HCT116 (cell line): ENCODE results near the gene TLL2. TPM values are rescaled to one million over a fixed set of nuclear protein-coding genes. Genes with fewer than 3 reads are reported as not detected.

Experiments
- ATAC-seq: fragments of 200-7000 bp; cut with Tn5 transposase; 2 replicates; pipeline ENCODE4 v1.9.1; 2020; ENCODE audit warnings: mild to moderate bottlenecking, moderate library complexity
- BruUV-seq: library from RNA; stranded (reverse); fragments of 400-500 nt; replicated peaks from 2 replicates; lab custom pipeline; 2021; lab: Mats Ljungman, UMichigan
- CTCF ChIA-PET: fragments of 300-600 bp; sonication (Branson Sonifier 250); formaldehyde crosslinking; loops from one replicate; lab custom pipeline; 2021; ENCODE audit warnings: antibody characterized with exemption; lab: Charles Lee
- POLR2A ChIA-PET: fragments of 300-600, 350-600 bp; sonication (Branson Sonifier 250); formaldehyde crosslinking; loops from one replicate; lab custom pipeline; 2021; ENCODE audit warnings: antibody characterized with exemption; lab: Charles Lee
- RAD21 ChIA-PET, 2 experiments: fragments of 300-600 bp; sonication (Branson Sonifier 250); formaldehyde crosslinking; loops; one replicate each; lab custom pipeline; 2023; ENCODE audit warnings: low total read pairs in 2 of 2; ENCODE audit not compliant: uncharacterized antibody in 2 of 2, unreplicated experiment in 2 of 2, low non-redundant PET in 1 of 2; lab: Charles Lee
- DNase-seq: peaks from one replicate; pipeline ENCODE4 v3.0.0-alpha.2; 2010; ENCODE audit warnings: low read depth, low spot score
- H2AFZ ChIP-seq: fragments of 200-600 bp; shearing (Covaris generic), sonication (generic); 2 replicates; pipeline ENCODE4 v1.6.1; 2017; ENCODE audit warnings: low read depth, mixed run types, mixed read lengths, antibody characterized with exemption, low read length; ENCODE audit not compliant: poor library complexity, severe bottlenecking
- H3K27ac ChIP-seq: 2 replicates; pipeline ENCODE4 v1.5.1; 2012; ENCODE audit warnings: low read depth, low read length
- H3K27me3 ChIP-seq: fragments of 200-600 bp; sonication (generic); 2 replicates; pipeline ENCODE4 v1.6.1; 2016; ENCODE audit warnings: mixed run types, low read length, mixed read lengths; ENCODE audit not compliant: insufficient read depth
- H3K36me3 ChIP-seq, 2 experiments: fragments of 200-500 bp in 1 of 2; fragments of 200-600 bp in 1 of 2; sonication (Bioruptor generic) in 1 of 2; sonication (generic) in 1 of 2; 2 replicates each; pipeline versions ENCODE4 v1.5.1 to v1.6.1; 2014 to 2016; ENCODE audit warnings: low read length in 2 of 2, inconsistent platforms in 1 of 2, mixed read lengths in 1 of 2, mixed run types in 1 of 2; ENCODE audit not compliant: insufficient read depth in 2 of 2, control insufficient read depth in 1 of 2
- H3K4me1 ChIP-seq, 2 experiments: fragments of 200-600 bp in 1 of 2; sonication (generic) in 1 of 2; 2 replicates each; pipeline versions ENCODE4 v1.5.1 to v1.6.1; 2012 to 2017; ENCODE audit warnings: low read length in 2 of 2, inconsistent platforms in 1 of 2, mild to moderate bottlenecking in 1 of 2, mixed read lengths in 1 of 2, mixed run types in 1 of 2, moderate library complexity in 1 of 2; ENCODE audit not compliant: insufficient read depth in 2 of 2, control insufficient read depth in 1 of 2
- H3K4me2 ChIP-seq: fragments of 200-600 bp; sonication (generic); 2 replicates; pipeline ENCODE4 v1.6.1; 2017; ENCODE audit warnings: mixed run types, low read length, mixed read lengths
- H3K4me3 ChIP-seq, 2 experiments: fragments of 200-600 bp in 1 of 2; sonication (generic) in 1 of 2; replicated peaks in 1 of 2; 2 replicates each; pipeline ENCODE4 v1.5.1; 2011 to 2016; ENCODE audit warnings: low read length in 2 of 2, control low read depth in 1 of 2, low read depth in 1 of 2, mild to moderate bottlenecking in 1 of 2, mixed read lengths in 1 of 2, mixed run types in 1 of 2
- H3K79me2 ChIP-seq: fragments of 200-600 bp; sonication (generic); 2 replicates; pipeline ENCODE4 v1.6.1; 2017; ENCODE audit warnings: mild to moderate bottlenecking, mixed run types, low read length, moderate library complexity, mixed read lengths; ENCODE audit not compliant: insufficient read depth
- H3K9ac ChIP-seq: fragments of 200-600 bp; sonication (generic); 2 replicates; pipeline ENCODE4 v1.6.1; 2016; ENCODE audit warnings: low read length, mixed read lengths
- H3K9me2 ChIP-seq: fragments of 200-600 bp; sonication (generic), shearing (Covaris generic); 2 replicates; pipeline ENCODE4 v1.6.1; 2017; ENCODE audit warnings: mixed run types, mild to moderate bottlenecking, moderate library complexity; ENCODE audit not compliant: insufficient read depth
- H3K9me3 ChIP-seq, 2 experiments: fragments of 200-500 bp in 1 of 2; fragments of 200-600 bp in 1 of 2; sonication (Bioruptor generic) in 1 of 2; sonication (generic) in 1 of 2; 2 replicates each; pipeline ENCODE4 v1.6.1; 2014 to 2017; ENCODE audit warnings: low read length in 2 of 2, mixed read lengths in 2 of 2, inconsistent platforms in 1 of 2, low read depth in 1 of 2, mild to moderate bottlenecking in 1 of 2, mixed run types in 1 of 2, moderate library complexity in 1 of 2; ENCODE audit not compliant: control insufficient read depth in 1 of 2, insufficient read depth in 1 of 2
- H4K20me1 ChIP-seq: fragments of 200-600 bp; sonication (generic), shearing (Covaris generic); 2 replicates; pipeline ENCODE4 v1.6.1; 2017; ENCODE audit warnings: mixed run types, mild to moderate bottlenecking, moderate library complexity; ENCODE audit not compliant: insufficient read depth
- ATF3 ChIP-seq: IDR thresholded peaks from 2 replicates; pipeline ENCODE4 v1.6.1; 2012
- CEBPB ChIP-seq: IDR thresholded peaks from 2 replicates; pipeline ENCODE4 v1.6.1; 2012; ENCODE audit warnings: low read depth
- CTCF ChIP-seq, 3 experiments: fragments of 200-600 bp in 1 of 3; sonication (generic) in 1 of 3; IDR thresholded peaks in 2 of 3; conservative IDR thresholded peaks in 1 of 3; 2 replicates each; pipeline ENCODE4 v1.5.1; 2012 to 2017; ENCODE audit warnings: low read depth in 2 of 3, low read length in 2 of 3, antibody characterized with exemption in 1 of 3, borderline replicate concordance in 1 of 3, control low read depth in 1 of 3, mild to moderate bottlenecking in 1 of 3, mixed read lengths in 1 of 3, mixed run types in 1 of 3, moderate library complexity in 1 of 3; ENCODE audit not compliant: insufficient read depth in 1 of 3
- EGR1 ChIP-seq: IDR thresholded peaks from 2 replicates; pipeline ENCODE4 v1.6.1; 2012; ENCODE audit warnings: low read depth
- ELF1 ChIP-seq: IDR thresholded peaks from 2 replicates; pipeline ENCODE4 v1.6.1; 2012; ENCODE audit warnings: low read depth, borderline replicate concordance
- EZH2 ChIP-seq: fragments of 200-600 bp; sonication (generic); IDR thresholded peaks from 2 replicates; pipeline ENCODE4 v1.6.1; 2017; ENCODE audit warnings: antibody characterized with exemption, mixed run types
- FOSL1 ChIP-seq: IDR thresholded peaks from 2 replicates; pipeline ENCODE4 v1.6.1; 2012; ENCODE audit warnings: low read depth
- JUND ChIP-seq: IDR thresholded peaks from 2 replicates; pipeline ENCODE4 v1.6.1; 2012
- MAX ChIP-seq: IDR thresholded peaks from 2 replicates; pipeline ENCODE4 v1.6.1; 2012
- POLR2A ChIP-seq: IDR thresholded peaks from 2 replicates; pipeline ENCODE4 v1.7.0; 2011; ENCODE audit warnings: borderline replicate concordance; ENCODE audit not compliant: insufficient read depth, insufficient read length; ENCODE audit errors: extremely low read depth
- POLR2AphosphoS5 ChIP-seq: IDR thresholded peaks from 2 replicates; pipeline ENCODE4 v1.6.1; 2011; ENCODE audit warnings: mild to moderate bottlenecking, low read depth, low read length, moderate library complexity
- RAD21 ChIP-seq: IDR thresholded peaks from 2 replicates; pipeline ENCODE4 v1.6.1; 2012; ENCODE audit warnings: low read depth, mild to moderate bottlenecking
- REST ChIP-seq: IDR thresholded peaks from 2 replicates; pipeline ENCODE4 v1.6.1; 2012; ENCODE audit warnings: low read depth
- SP1 ChIP-seq: IDR thresholded peaks from 2 replicates; pipeline ENCODE4 v1.6.1; 2012; ENCODE audit warnings: low read depth
- YY1 ChIP-seq: IDR thresholded peaks from 2 replicates; pipeline ENCODE4 v1.6.1; 2011; ENCODE audit warnings: low read length, low read depth, moderate library complexity, mild to moderate bottlenecking; ENCODE audit not compliant: insufficient replicate concordance; ENCODE audit errors: extremely low read depth
- ZBTB33 ChIP-seq: IDR thresholded peaks from 2 replicates; pipeline ENCODE4 v1.6.1; 2011; ENCODE audit warnings: mild to moderate bottlenecking, low read length, moderate library complexity; ENCODE audit not compliant: insufficient replicate concordance; ENCODE audit errors: extremely low read depth
- ZFX ChIP-seq: fragments of 450-650 bp; IDR thresholded peaks from 2 replicates; pipeline ENCODE4 v1.6.1; 2017
- ZNF274 ChIP-seq: fragments of 200-500 bp; sonication (Bioruptor generic); IDR thresholded peaks from 2 replicates; pipeline ENCODE4 v1.6.1; 2014; ENCODE audit warnings: mild to moderate bottlenecking, low read depth, low read length, inconsistent platforms
- intact Hi-C: fragments of 100-400 bp; cut with micrococcal nuclease; formaldehyde crosslinking; loops from 2 replicates; pipeline ENCODE4 v1.10.0; 2022
- total RNA-seq: library from RNA; stranded (reverse); gene quantifications from one replicate; pipeline ENCODE4 v1.2.1, GENCODE V29; 2021; ENCODE audit not compliant: unreplicated experiment

TLL2 gene
- total RNA-seq, 1 experiment from 2014 or later, result 1.3 TPM

DNA sequence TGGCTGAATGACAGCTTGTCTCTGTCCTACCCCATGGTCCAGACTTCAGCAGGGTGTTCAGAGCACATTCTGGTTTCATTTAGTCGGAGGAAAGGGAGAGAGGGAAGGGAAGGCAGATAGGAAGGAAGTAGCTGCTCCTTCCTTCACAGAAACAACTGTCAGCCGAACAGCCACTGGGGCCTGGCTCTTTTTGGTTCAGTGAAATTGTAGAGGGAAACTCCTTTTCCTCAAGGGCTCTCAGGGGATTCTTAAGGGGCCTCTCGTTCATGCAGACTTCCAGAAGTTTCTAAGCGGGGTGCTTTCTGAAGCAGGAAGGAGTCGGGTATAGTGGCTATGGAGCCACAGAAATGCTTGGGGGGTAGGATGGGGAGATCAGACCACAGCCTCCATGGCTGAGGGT is 56.4 kb downstream of the TLL2 start:
- Histone ChIP-seq H3K9me2 (no peaks in the 10 kb centered on the region; the same call in 1 of the 2 replicates), H3K36me3 (no peaks in the 10 kb centered on the region), H3K9ac (no peak overlapping the region), H2AFZ (no peak overlapping the region), H4K20me1 (no peaks in the 10 kb centered on the region), H3K27ac (no peak overlapping the region), H3K4me3 (no peak overlapping the region), H3K27me3 (no peaks in the 10 kb centered on the region), H3K9me3 (no peaks in the 10 kb centered on the region), H3K4me2 (no peak overlapping the region), H3K4me1 (no peaks in the 10 kb centered on the region), H3K79me2 (no peaks in the 10 kb centered on the region)
- intact Hi-C loops, result no loop called here
- BruUV-seq, result no TSS peak
- DNase-seq (no peak), ATAC-seq (no peak)
- RAD21 ChIA-PET, result no interaction called here
- POLR2A ChIA-PET, result no interaction called here
- TF ChIP-seq ATF3, result no peak
- no peak for TF ChIP-seq ZBTB33
- no peak for TF ChIP-seq ZFX
- TF ChIP-seq MAX, result no peak
- no peak for TF ChIP-seq POLR2A
- TF ChIP-seq CTCF (IDR thresholded peaks at IDR 0.05 in 2 of 3, conservative IDR thresholded peaks at IDR 0.05 in 1 of 3; ENCODE audit: borderline replicate concordance in 1 of 3, insufficient read depth in 1 of 3, low read depth in 2 of 3, low read length in 2 of 3), result no peak
- TF ChIP-seq ZNF274, result no peak
- TF ChIP-seq POLR2AphosphoS5, result no peak
- TF ChIP-seq JUND, result no peak
- no peak for TF ChIP-seq EZH2
- no peak for TF ChIP-seq CEBPB
- TF ChIP-seq SP1, result no peak
- no peak for TF ChIP-seq EGR1
- TF ChIP-seq FOSL1, result no peak
- TF ChIP-seq REST, result no peak
- no peak for TF ChIP-seq YY1
- TF ChIP-seq RAD21, result no peak
- TF ChIP-seq ELF1, result no peak
- CTCF ChIA-PET, result no interaction called here
